ENCODE data around the gene RGS21. TPM values are rescaled to one million over a fixed set of nuclear protein-coding genes. Genes with fewer than 3 reads are reported as not detected.
A peak's percentile ranks its signal among the peaks of the same experiment; 100 is the strongest.

The RGS21 gene
- total RNA-seq, 1 donor from 2014 or later = not detected

GRCh38 chr1:192376374-192376773 is 59.6 kb downstream of the RGS21 start:
- Mint-ChIP-seq H3K9me3 (peaks cover 3% of the 10 kb centered on the region), H3K4me1 (no peaks in the 10 kb centered on the region), H3K36me3 (no peaks in the 10 kb centered on the region), H3K27ac (no peak overlapping the region), H3K4me3 (no peak overlapping the region), H3K27me3 (ENCODE audit: insufficient read depth, low read depth) (no peaks in the 10 kb centered on the region)
- no peaks in the 10 kb centered on the region for H3K9me3 ChIP-seq (ENCODE audit: low read depth)
- no peak overlapping the region for H3K27ac ChIP-seq
- H3F3A ChIP-seq (ENCODE audit: low read depth) = no peaks in the 10 kb centered on the region
- no peak for DNase-seq (ENCODE audit: low spot score)
- no peak overlapping the region for H3K4me3 ChIP-seq
- H3K9ac ChIP-seq = no peak overlapping the region
- H4K20me1 ChIP-seq (ENCODE audit: low read depth) = no peaks in the 10 kb centered on the region
- H3K36me3 ChIP-seq = no peaks in the 10 kb centered on the region
- TF ChIP-seq EZH2phosphoT487 (IDR thresholded peaks at IDR 0.05) = no peak
- TF ChIP-seq EZH2 (IDR thresholded peaks at IDR 0.05) = no peak
- TF ChIP-seq CTCF (IDR thresholded peaks at IDR 0.05) = no peak
- H2AFZ ChIP-seq (replicated peaks) = no peak overlapping the region
- no peaks in the 10 kb centered on the region for H3K4me1 ChIP-seq
- no peaks in the 10 kb centered on the region for H3K27me3 ChIP-seq
- no peaks in the 10 kb centered on the region for H3K79me2 ChIP-seq (ENCODE audit: low read depth)
- no peak overlapping the region for H3K4me2 ChIP-seq

GRCh38 chr1:192378276-192378675 is 61.5 kb downstream of the RGS21 start:
- Histone ChIP-seq H3K27ac (no peak overlapping the region), H3K4me3 (no peak overlapping the region), H3F3A (ENCODE audit: low read depth) (no peaks in the 10 kb centered on the region), H4K20me1 (ENCODE audit: low read depth) (no peaks in the 10 kb centered on the region), H3K27me3 (no peaks in the 10 kb centered on the region), H3K4me2 (no peak overlapping the region), H3K9ac (no peak overlapping the region), H3K4me1 (no peaks in the 10 kb centered on the region), H2AFZ (replicated peaks) (no peak overlapping the region), H3K9me3 (ENCODE audit: low read depth) (no peaks in the 10 kb centered on the region), H3K79me2 (ENCODE audit: low read depth) (no peaks in the 10 kb centered on the region), H3K36me3 (no peaks in the 10 kb centered on the region)
- no peaks in the 10 kb centered on the region for H3K36me3 Mint-ChIP-seq
- peaks cover 3% of the 10 kb centered on the region for H3K9me3 Mint-ChIP-seq
- no peak for TF ChIP-seq CTCF (IDR thresholded peaks at IDR 0.05)
- no peak for TF ChIP-seq EZH2phosphoT487 (IDR thresholded peaks at IDR 0.05)
- no peak for TF ChIP-seq EZH2 (IDR thresholded peaks at IDR 0.05)
- H3K27ac Mint-ChIP-seq = no peak overlapping the region
- no peak overlapping the region for H3K4me3 Mint-ChIP-seq
- no peaks in the 10 kb centered on the region for H3K27me3 Mint-ChIP-seq (ENCODE audit: insufficient read depth, low read depth)
- H3K4me1 Mint-ChIP-seq = no peaks in the 10 kb centered on the region
- DNase-seq (ENCODE audit: low spot score) = no peak

GRCh38 chr1:192378878-192379277 is 62.1 kb downstream of the RGS21 start:
- H3K4me3 Mint-ChIP-seq = no peak overlapping the region
- no peaks in the 10 kb centered on the region for H3K4me1 ChIP-seq
- H3K79me2 ChIP-seq (ENCODE audit: low read depth) = no peaks in the 10 kb centered on the region
- H3K4me1 Mint-ChIP-seq = no peaks in the 10 kb centered on the region
- peak; percentile 23 for DNase-seq (ENCODE audit: low spot score)
- H3F3A ChIP-seq (ENCODE audit: low read depth) = no peaks in the 10 kb centered on the region
- H3K36me3 Mint-ChIP-seq = no peaks in the 10 kb centered on the region
- no peaks in the 10 kb centered on the region for H4K20me1 ChIP-seq (ENCODE audit: low read depth)
- H3K4me3 ChIP-seq = no peak overlapping the region
- H3K9me3 ChIP-seq (ENCODE audit: low read depth) = no peaks in the 10 kb centered on the region
- no peak for TF ChIP-seq CTCF (IDR thresholded peaks at IDR 0.05)
- no peak for TF ChIP-seq EZH2 (IDR thresholded peaks at IDR 0.05)
- TF ChIP-seq EZH2phosphoT487 (IDR thresholded peaks at IDR 0.05) = no peak
- H3K36me3 ChIP-seq = no peaks in the 10 kb centered on the region
- no peaks in the 10 kb centered on the region for H3K27me3 Mint-ChIP-seq (ENCODE audit: insufficient read depth, low read depth)
- no peak overlapping the region for H2AFZ ChIP-seq (replicated peaks)
- H3K9me3 Mint-ChIP-seq = peaks cover 3% of the 10 kb centered on the region
- no peak overlapping the region for H3K27ac ChIP-seq
- no peak overlapping the region for H3K9ac ChIP-seq
- H3K27ac Mint-ChIP-seq = no peak overlapping the region
- H3K4me2 ChIP-seq = no peak overlapping the region
- no peaks in the 10 kb centered on the region for H3K27me3 ChIP-seq

Measured in neural progenitor cell (in vitro differentiated cells).